H1 (cell line): ENCODE results near the gene KIF25. TPM values are rescaled to one million over a fixed set of nuclear protein-coding genes. Genes with fewer than 3 reads are reported as not detected.

Source experiments
- CTCF ChIA-PET: fragments of 300-600 bp; sonication (Branson Sonifier 250); formaldehyde crosslinking; loops from one replicate; lab custom pipeline; 2021; ENCODE audit not compliant: partially characterized antibody; lab: Charles Lee
- POLR2A ChIA-PET: fragments of 300-600 bp; sonication (Branson Sonifier 250); formaldehyde crosslinking; loops from one replicate; lab custom pipeline; 2021; ENCODE audit warnings: inconsistent platforms; ENCODE audit not compliant: partially characterized antibody; lab: Charles Lee
- DNase-seq, 2 experiments: peaks; one replicate each; pipeline versions ENCODE4 v3.0.0 to v3.0.0-alpha.2; 2010 to 2022; ENCODE audit warnings: low spot score in 2 of 2, low read depth in 1 of 2, mixed read lengths in 1 of 2
- FAIRE-seq: peaks from 2 replicates; lab custom pipeline; 2011; peaks lifted over from hg19 to GRCh38; lab: Jason Lieb, UNC
- H2AFZ ChIP-seq: 2 replicates; pipeline ENCODE4 v1.8.1; 2012; ENCODE audit warnings: low read length, inconsistent platforms
- H2AK5ac ChIP-seq: 2 replicates; pipeline ENCODE4 v1.6.1; 2013; ENCODE audit warnings: low read depth, low read length
- H2BK120ac ChIP-seq: replicated peaks from 2 replicates; pipeline ENCODE3; 2013; ENCODE audit warnings: low read depth, low read length, inconsistent platforms
- H2BK12ac ChIP-seq: 2 replicates; pipeline ENCODE4 v1.6.1; 2013; ENCODE audit warnings: low read depth, low read length
- H2BK15ac ChIP-seq: 2 replicates; pipeline ENCODE4 v1.6.1; 2013; ENCODE audit warnings: low read length
- H2BK20ac ChIP-seq: 2 replicates; pipeline ENCODE4 v1.6.1; 2013; ENCODE audit warnings: low read length
- H2BK5ac ChIP-seq: 2 replicates; pipeline ENCODE4 v1.6.1; 2013; ENCODE audit warnings: low read depth, low read length
- H3K14ac ChIP-seq: 2 replicates; pipeline ENCODE4 v1.6.1; 2013; ENCODE audit warnings: inconsistent platforms; ENCODE audit not compliant: insufficient read length
- H3K18ac ChIP-seq: 2 replicates; pipeline ENCODE4 v1.6.1; 2013; ENCODE audit warnings: low read length; ENCODE audit errors: extremely low read depth
- H3K23ac ChIP-seq: 2 replicates; pipeline ENCODE4 v1.6.1; 2013; ENCODE audit warnings: inconsistent platforms; ENCODE audit not compliant: insufficient read length
- H3K23me2 ChIP-seq: 2 replicates; pipeline ENCODE4 v1.6.1; 2013; ENCODE audit warnings: low read depth, low read length
- H3K27ac ChIP-seq: 2 replicates; pipeline ENCODE4 v1.6.1; 2011; ENCODE audit warnings: low read depth, low read length, inconsistent platforms
- H3K27me3 ChIP-seq, 4 experiments: replicated peaks in 1 of 4; 1 replicate in 1 of 4; 2 replicates in 3 of 4; pipeline versions ENCODE4 v1.6.1 to v1.8.1; 2011 to 2013; ENCODE audit warnings: low read length in 3 of 4, mild to moderate bottlenecking in 3 of 4, inconsistent platforms in 2 of 4, mixed read lengths in 2 of 4, moderate library complexity in 1 of 4; ENCODE audit not compliant: control insufficient read depth in 3 of 4, insufficient read depth in 3 of 4; ENCODE audit errors: extremely low read depth in 1 of 4
- H3K36me3 ChIP-seq, 4 experiments: 2 replicates each; pipeline versions ENCODE4 v1.6.1 to v1.8.1; 2011 to 2013; ENCODE audit warnings: mild to moderate bottlenecking in 4 of 4, low read length in 3 of 4, moderate library complexity in 2 of 4, control low read depth in 1 of 4, inconsistent platforms in 1 of 4; ENCODE audit not compliant: insufficient read depth in 4 of 4, control insufficient read depth in 2 of 4
- H3K4ac ChIP-seq: replicated peaks from 2 replicates; pipeline ENCODE3; 2013; ENCODE audit warnings: low read length, low read depth, mixed read lengths, inconsistent platforms; ENCODE audit not compliant: insufficient read length
- H3K4me1 ChIP-seq, 4 experiments: replicated peaks in 1 of 4; 1 replicate in 1 of 4; 2 replicates in 3 of 4; pipeline versions ENCODE4 v1.6.1 to v1.8.1; 2011 to 2013; ENCODE audit warnings: low read length in 3 of 4, inconsistent platforms in 2 of 4, mixed read lengths in 1 of 4; ENCODE audit not compliant: insufficient read depth in 4 of 4, control insufficient read depth in 3 of 4
- H3K4me2 ChIP-seq, 2 experiments: 2 replicates each; pipeline versions ENCODE4 v1.6.1 to v1.8.1; 2011 to 2013; ENCODE audit warnings: low read depth in 2 of 2, low read length in 2 of 2, control low read depth in 1 of 2, inconsistent platforms in 1 of 2, mild to moderate bottlenecking in 1 of 2; ENCODE audit not compliant: insufficient read depth in 1 of 2
- H3K4me3 ChIP-seq, 4 experiments: fragments of 200-600, 300-600 bp in 1 of 4; sonication (generic), shearing (Covaris generic), sonication (Bioruptor Twin) in 1 of 4; 2 replicates each; pipeline versions ENCODE4 v1.5.1 to v1.8.1; 2011 to 2016; ENCODE audit warnings: low read length in 4 of 4, low read depth in 3 of 4, control low read depth in 2 of 4, inconsistent platforms in 2 of 4, mild to moderate bottlenecking in 2 of 4, mixed read lengths in 1 of 4, moderate library complexity in 1 of 4; ENCODE audit not compliant: insufficient read depth in 2 of 4; ENCODE audit errors: extremely low read depth in 1 of 4
- H3K56ac ChIP-seq: replicated peaks from 2 replicates; pipeline ENCODE3; 2013; ENCODE audit warnings: low read depth, mild to moderate bottlenecking, mixed read lengths, low read length, inconsistent platforms; ENCODE audit not compliant: insufficient read length
- H3K79me1 ChIP-seq: 2 replicates; pipeline ENCODE4 v1.6.1; 2013; ENCODE audit warnings: low read depth, low read length, control low read depth
- H3K79me2 ChIP-seq, 2 experiments: 2 replicates each; pipeline versions ENCODE4 v1.6.1 to v1.8.1; 2012 to 2013; ENCODE audit warnings: low read length in 2 of 2, mild to moderate bottlenecking in 2 of 2, inconsistent platforms in 1 of 2; ENCODE audit not compliant: insufficient read depth in 2 of 2, control insufficient read depth in 1 of 2
- H3K9ac ChIP-seq, 4 experiments: replicated peaks in 1 of 4; 1 replicate in 1 of 4; 2 replicates in 3 of 4; pipeline versions ENCODE4 v1.6.1 to v1.8.1; 2011 to 2013; ENCODE audit warnings: low read depth in 3 of 4, low read length in 3 of 4, control low read depth in 2 of 4, mild to moderate bottlenecking in 2 of 4, moderate library complexity in 2 of 4, inconsistent platforms in 1 of 4; ENCODE audit errors: extremely low read depth in 1 of 4
- H3K9me3 ChIP-seq, 2 experiments: 2 replicates each; pipeline versions ENCODE4 v1.6.1 to v1.8.1; 2012 to 2013; ENCODE audit warnings: mild to moderate bottlenecking in 2 of 2, moderate library complexity in 2 of 2, control low read depth in 1 of 2, inconsistent platforms in 1 of 2, low read depth in 1 of 2, low read length in 1 of 2, mixed read lengths in 1 of 2; ENCODE audit not compliant: insufficient read depth in 2 of 2
- H4K20me1 ChIP-seq, 2 experiments: replicated peaks in 1 of 2; 2 replicates each; pipeline versions ENCODE3 to v1.8.1; 2011 to 2013; ENCODE audit warnings: inconsistent platforms in 2 of 2, low read length in 2 of 2, mild to moderate bottlenecking in 1 of 2; ENCODE audit not compliant: insufficient read depth in 2 of 2, control insufficient read depth in 1 of 2
- H4K5ac ChIP-seq: 2 replicates; pipeline ENCODE4 v1.6.1; 2013; ENCODE audit warnings: low read length, low read depth, mixed read lengths, inconsistent platforms; ENCODE audit not compliant: insufficient read length
- H4K8ac ChIP-seq: 2 replicates; pipeline ENCODE4 v1.8.0; 2013; ENCODE audit warnings: mild to moderate bottlenecking, moderate library complexity, low read length, inconsistent platforms; ENCODE audit not compliant: insufficient read depth; ENCODE audit errors: extremely low read depth
- H4K91ac ChIP-seq: replicated peaks from 2 replicates; pipeline ENCODE3; 2013; ENCODE audit warnings: low read length, mixed read lengths, inconsistent platforms; ENCODE audit not compliant: insufficient read length
- CHD2 ChIP-seq: IDR thresholded peaks from 2 replicates; pipeline ENCODE4 v1.6.1; 2012; ENCODE audit warnings: low read length, improper control_type of control experiment
- KDM5A ChIP-seq: fragments of 200-600 bp; IDR thresholded peaks from 2 replicates; pipeline ENCODE4 v1.7.1; 2012; ENCODE audit warnings: mild to moderate bottlenecking, low read length, inconsistent platforms, mixed read lengths
- RAD21 ChIP-seq, 2 experiments: IDR thresholded peaks in 1 of 2; conservative IDR thresholded peaks in 1 of 2; 2 replicates each; pipeline ENCODE4 v1.6.1; 2011; ENCODE audit warnings: low read depth in 2 of 2, low read length in 2 of 2, improper control_type of control experiment in 1 of 2, inconsistent platforms in 1 of 2, mild to moderate bottlenecking in 1 of 2, moderate library complexity in 1 of 2
- RBBP5 ChIP-seq: IDR thresholded peaks from 2 replicates; pipeline ENCODE4 v1.7.1; 2012; ENCODE audit warnings: low read depth, mild to moderate bottlenecking, inconsistent platforms, low read length, moderate library complexity, borderline replicate concordance
- RNF2 ChIP-seq: fragments of 200-900, 300-1000 bp; sonication (generic); IDR thresholded peaks from 2 replicates; pipeline ENCODE4 v1.7.1; 2016; ENCODE audit warnings: borderline replicate concordance, low read depth, mild to moderate bottlenecking, antibody characterized with exemption, low read length; ENCODE audit not compliant: poor library complexity, severe bottlenecking; ENCODE audit errors: missing control alignments
- SAP30 ChIP-seq: fragments of 300-600 bp; sonication (generic); IDR thresholded peaks from 2 replicates; pipeline ENCODE4 v1.7.1; 2012; ENCODE audit warnings: low read length, moderate library complexity, mild to moderate bottlenecking, inconsistent platforms; ENCODE audit not compliant: insufficient read depth, insufficient replicate concordance
- SIN3A ChIP-seq, 2 experiments: IDR thresholded peaks in 1 of 2; conservative IDR thresholded peaks in 1 of 2; 2 replicates each; pipeline ENCODE4 v1.6.1; 2011 to 2012; ENCODE audit warnings: low read length in 2 of 2, improper control_type of control experiment in 1 of 2, low read depth in 1 of 2, mild to moderate bottlenecking in 1 of 2
- WGBS, 2 experiments: shearing (Covaris generic) in 1 of 2; methylation state at CpG; one replicate each; pipeline versions ENCODE4 v1.1.6 to v1.1.7; 2013 to 2015; ENCODE audit warnings: low lambda C conversion rate in 2 of 2, mixed read lengths in 2 of 2, inconsistent platforms in 1 of 2, low coverage in 1 of 2, missing lambda C conversion rate in 1 of 2; ENCODE audit not compliant: insufficient replicate concordance in 2 of 2, insufficient coverage in 1 of 2, insufficient read length in 1 of 2; ENCODE audit errors: extremely low coverage in 1 of 2, missing lambda C conversion rate in 1 of 2; 5-methylcytosine and 5-hydroxymethylcytosine counted together
- polyA plus RNA-seq, 7 experiments: library from polyadenylated mRNA; depleted of rRNA in 3 of 7; stranded (reverse) in 5 of 7; unstranded in 2 of 7; fragments of >200 nt in 5 of 7; fragments of 200-250 nt in 2 of 7; gene quantifications; 1 replicate in 5 of 7; 2 replicates in 1 of 7; 4 replicates in 1 of 7; pipeline versions ENCODE4 v1.2.1 to v1.2.3, GENCODE V29; 2011 to 2013; ENCODE audit warnings: missing spikeins in 2 of 7, mixed read lengths in 2 of 7
- total RNA-seq: library from RNA; stranded (reverse); fragmentation: NEBNext Ultra II Directional; extraction: Animal tissue kit (Norgen Biotek cat#: 25700); gene quantifications from 2 replicates; pipeline ENCODE4 v1.2.1, GENCODE V29; 2021

KIF25 gene
- total and polyA plus RNA-seq, 2 of the 8 experiments (the other 6 are each of a cell fraction or from before 2014, with no cell fraction given), result 1.5 to 2.0 TPM

GRCh38 chr6:167974640-167975344, 22.7 kb upstream of the KIF25 start:
- H2BK120ac ChIP-seq, result no peak overlapping the region
- no peaks in the 10 kb centered on the region for H3K79me1 ChIP-seq
- no peak overlapping the region for H3K27ac ChIP-seq
- H3K4me1 ChIP-seq, result peaks cover 0 to 10% (median 6%) of the 10 kb centered on the region in 4 experiments; a peak in 5 of 7 replicates
- 86% methylated on average over 12 of the region's 12 CpGs; no CpG with 5 or more reads in 1 of the 2 experiments for WGBS, 2 experiments
- no peak overlapping the region for H2AK5ac ChIP-seq
- H2BK15ac ChIP-seq, result no peak overlapping the region
- no peak overlapping the region for H2BK12ac ChIP-seq
- no peak overlapping the region for H3K9ac ChIP-seq
- ChIA-PET CTCF (interaction anchor here (0.8 to 1.4 kb wide), 3 partner anchors 13 to 142 kb away, joined by 3 to 4 read pairs (median 3); no protein-coding TSS in a partner anchor), POLR2A (no interaction called here)
- H3K27me3 ChIP-seq, result no peaks in the 10 kb centered on the region
- H3K14ac ChIP-seq, result no peak overlapping the region
- no peak overlapping the region for H3K4me2 ChIP-seq
- H3K4ac ChIP-seq, result no peak overlapping the region
- H3K79me2 ChIP-seq, result no peaks in the 10 kb centered on the region
- H4K91ac ChIP-seq, result no peak overlapping the region
- no peaks in the 10 kb centered on the region for H3K23me2 ChIP-seq
- no peak overlapping the region for H4K8ac ChIP-seq
- H3K56ac ChIP-seq, result no peak overlapping the region
- H3K4me3 ChIP-seq, result no peak overlapping the region
- H3K9me3 ChIP-seq, result peaks cover 0 to 6% of the 10 kb centered on the region in 2 experiments; a peak in 1 of 4 replicates
- no peak overlapping the region for H2BK20ac ChIP-seq
- FAIRE-seq (no peak), DNase-seq (no peak)
- no peak overlapping the region for H3K18ac ChIP-seq
- H2AFZ ChIP-seq, result no peak overlapping the region
- no peak overlapping the region for H3K23ac ChIP-seq
- H3K36me3 ChIP-seq, result peaks cover 0 to 17% (median 5%) of the 10 kb centered on the region in 4 experiments; a peak in 5 of 8 replicates
- TF ChIP-seq RBBP5 (no peak), KDM5A (no peak), RNF2 (no peak), RAD21 (IDR thresholded peaks at IDR 0.05 in 1 of 2, conservative IDR thresholded peaks at IDR 0.05 in 1 of 2; ENCODE audit: low read depth in 2 of 2, low read length in 2 of 2) (no peak), SIN3A (conservative IDR thresholded peaks at IDR 0.05 in 1 of 2, IDR thresholded peaks at IDR 0.05 in 1 of 2; ENCODE audit: low read depth in 1 of 2, low read length in 2 of 2) (no peak), SAP30 (no peak), CHD2 (no peak)
- H4K20me1 ChIP-seq, result peaks cover 0 to 2% of the 10 kb centered on the region in 2 experiments
- H4K5ac ChIP-seq, result no peak overlapping the region
- no peak overlapping the region for H2BK5ac ChIP-seq
